ENCODE results near the gene SRPK1. TPM values are rescaled to one million over a fixed set of nuclear protein-coding genes. Genes with fewer than 3 reads are reported as not detected.
A peak's percentile ranks its signal among the peaks of the same experiment; 100 is the strongest.

SRPK1 gene
- total RNA-seq, 2 experiments from 2014 or later, result 117 to 133 TPM

DNA sequence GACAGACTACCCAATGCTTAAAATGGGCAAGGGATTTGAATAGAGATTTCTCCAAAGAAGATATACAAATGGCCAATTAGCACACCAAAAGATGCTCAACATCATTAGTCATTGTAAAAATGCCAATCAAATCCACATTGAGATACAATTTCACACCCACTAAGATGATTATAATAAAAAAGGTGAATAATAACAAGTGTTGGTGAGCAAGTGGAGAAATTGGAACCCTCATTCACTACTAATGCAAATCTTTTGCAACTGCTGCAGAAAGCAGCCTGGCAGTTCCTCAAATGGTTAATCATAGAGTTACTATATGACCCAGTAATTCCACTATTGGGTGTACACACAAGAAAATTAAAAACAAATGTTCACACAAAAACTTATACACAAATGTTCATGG lies 103.4 kb downstream of the SRPK1 start:
- ATAC-seq (no peak), DNase-seq (no peak)
- peaks cover 2% of the 10 kb centered on the region for H3K9me3 Mint-ChIP-seq
- no peaks in the 10 kb centered on the region for H3K27me3 Mint-ChIP-seq
- H3K36me3 Mint-ChIP-seq (ENCODE audit: low read depth), result no peaks in the 10 kb centered on the region
- TF ChIP-seq, protein P1, sequence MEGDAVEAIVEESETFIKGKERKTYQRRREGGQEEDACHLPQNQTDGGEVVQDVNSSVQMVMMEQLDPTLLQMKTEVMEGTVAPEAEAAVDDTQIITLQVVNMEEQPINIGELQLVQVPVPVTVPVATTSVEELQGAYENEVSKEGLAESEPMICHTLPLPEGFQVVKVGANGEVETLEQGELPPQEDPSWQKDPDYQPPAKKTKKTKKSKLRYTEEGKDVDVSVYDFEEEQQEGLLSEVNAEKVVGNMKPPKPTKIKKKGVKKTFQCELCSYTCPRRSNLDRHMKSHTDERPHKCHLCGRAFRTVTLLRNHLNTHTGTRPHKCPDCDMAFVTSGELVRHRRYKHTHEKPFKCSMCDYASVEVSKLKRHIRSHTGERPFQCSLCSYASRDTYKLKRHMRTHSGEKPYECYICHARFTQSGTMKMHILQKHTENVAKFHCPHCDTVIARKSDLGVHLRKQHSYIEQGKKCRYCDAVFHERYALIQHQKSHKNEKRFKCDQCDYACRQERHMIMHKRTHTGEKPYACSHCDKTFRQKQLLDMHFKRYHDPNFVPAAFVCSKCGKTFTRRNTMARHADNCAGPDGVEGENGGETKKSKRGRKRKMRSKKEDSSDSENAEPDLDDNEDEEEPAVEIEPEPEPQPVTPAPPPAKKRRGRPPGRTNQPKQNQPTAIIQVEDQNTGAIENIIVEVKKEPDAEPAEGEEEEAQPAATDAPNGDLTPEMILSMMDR (IDR thresholded peaks at IDR 0.05), result no peak
- ChIA-PET POLR2A (no interaction called here), CTCF (no interaction called here)
- intact Hi-C loops (cut with micrococcal nuclease), result no loop called here
- H3K27ac Mint-ChIP-seq, result no peak overlapping the region
- no peaks in the 10 kb centered on the region for H3K4me1 Mint-ChIP-seq (ENCODE audit: low read depth)
- H3K4me3 Mint-ChIP-seq, result no peak overlapping the region

DNA sequence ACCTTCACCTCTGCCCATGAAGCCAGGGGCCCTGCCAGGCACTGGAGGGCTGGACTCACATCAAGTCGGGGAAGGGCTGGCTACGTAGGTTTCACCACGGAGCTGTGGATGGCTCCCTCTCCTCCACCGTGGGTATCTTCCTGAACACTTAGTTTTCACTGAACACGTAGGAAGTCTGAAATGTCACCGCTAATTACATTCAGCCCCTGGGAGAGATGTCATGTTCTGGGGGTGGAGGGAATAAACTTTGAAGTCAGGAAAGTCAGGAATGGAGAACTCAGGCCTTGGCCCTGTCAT lies 109.3 kb downstream of the SRPK1 start:
- TF ChIP-seq, protein P1 (IDR thresholded peaks at IDR 0.05), result no peak
- ATAC-seq, result no peak
- no peaks in the 10 kb centered on the region for H3K36me3 Mint-ChIP-seq (ENCODE audit: low read depth)
- no peak overlapping the region for H3K27ac Mint-ChIP-seq
- ChIA-PET POLR2A (no interaction called here), CTCF (interaction anchor here (0.6 kb wide), 1 partner anchor 404 kb away, joined by 3 read pairs; no protein-coding TSS in a partner anchor)
- H3K4me3 Mint-ChIP-seq, result no peak overlapping the region
- intact Hi-C loops (cut with micrococcal nuclease), result no loop called here
- no peak for DNase-seq
- H3K4me1 Mint-ChIP-seq (ENCODE audit: low read depth), result peaks cover 4% of the 10 kb centered on the region
- peaks cover 4% of the 10 kb centered on the region for H3K27me3 Mint-ChIP-seq
- no peaks in the 10 kb centered on the region for H3K9me3 Mint-ChIP-seq

DNA sequence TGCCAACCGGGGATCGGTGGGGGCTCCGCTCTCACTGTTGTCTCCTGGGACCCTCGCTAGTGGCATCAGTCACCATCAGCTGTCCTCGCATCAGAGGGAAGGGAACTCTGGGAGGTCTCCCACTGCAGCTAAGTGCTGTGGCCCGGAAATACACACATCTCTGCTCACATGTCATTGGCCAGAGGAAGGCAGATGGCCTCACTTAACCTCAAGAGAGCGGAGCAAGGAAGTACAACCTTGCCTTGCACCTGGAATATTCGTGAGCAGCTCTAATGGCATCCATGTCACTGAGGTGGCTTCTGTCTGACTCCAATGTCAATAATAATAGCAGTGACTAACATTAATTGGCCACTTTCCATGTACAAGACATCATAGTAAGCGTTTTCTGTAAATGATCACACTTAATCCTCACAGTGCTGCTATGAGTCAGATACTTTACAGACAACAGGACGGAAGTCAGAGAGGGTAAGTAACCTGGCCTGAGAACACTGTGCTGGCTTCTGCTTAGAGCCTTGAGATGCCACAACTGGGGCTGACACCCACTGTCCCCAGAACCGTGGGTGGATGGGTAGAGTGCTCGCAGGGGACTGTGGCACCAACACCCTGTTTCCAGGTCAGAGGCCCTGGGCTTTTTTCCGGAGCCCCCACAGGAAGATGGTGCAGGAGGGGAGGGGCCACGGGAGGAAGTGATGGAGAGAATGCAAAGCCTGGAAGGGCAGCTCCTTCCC lies 109.8 kb downstream of the SRPK1 start:
- H3K4me3 Mint-ChIP-seq, result no peak overlapping the region
- peak; percentile 20 for ATAC-seq

DNA sequence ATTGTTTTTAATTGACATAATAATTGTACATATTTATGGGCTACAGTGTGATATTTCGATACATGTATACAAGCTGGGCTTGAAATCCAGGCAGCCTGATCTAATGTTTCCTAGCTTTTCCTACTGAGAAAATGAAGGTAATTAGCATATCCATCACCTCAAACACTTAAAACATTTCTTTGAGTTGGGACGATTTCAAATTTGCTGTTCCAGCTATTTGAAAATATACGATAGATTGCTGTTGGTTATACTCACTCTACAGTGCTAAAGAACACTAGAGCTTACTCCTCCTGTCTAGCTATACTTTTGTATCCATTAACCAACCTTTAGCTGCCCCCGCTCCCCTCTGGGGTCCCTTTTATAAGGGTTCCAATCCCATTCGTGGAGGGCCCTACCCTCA lies 111.1 kb downstream of the SRPK1 start:
- Mint-ChIP-seq H3K27me3 (peaks cover 9% of the 10 kb centered on the region), H3K36me3 (ENCODE audit: low read depth) (no peaks in the 10 kb centered on the region), H3K9me3 (no peaks in the 10 kb centered on the region), H3K27ac (no peak overlapping the region), H3K4me1 (ENCODE audit: low read depth) (peaks cover 4% of the 10 kb centered on the region), H3K4me3 (no peak overlapping the region)
- TF ChIP-seq, protein P1 (IDR thresholded peaks at IDR 0.05), result no peak
- intact Hi-C loops (cut with micrococcal nuclease), result no loop called here
- ChIA-PET POLR2A (no interaction called here), CTCF (interaction anchor here (1.1 kb wide), 1 partner anchor 74 kb away, joined by 3 read pairs; no protein-coding TSS in a partner anchor)
- DNase-seq, result no peak
- ATAC-seq, result no peak

More for the DNA sequence above, 109.8 kb downstream of the SRPK1 start:
- CTCF ChIA-PET, result interaction anchor here (0.6 kb wide), 1 partner anchor 405 kb away, joined by 3 read pairs; no protein-coding TSS in a partner anchor
- POLR2A ChIA-PET, result no interaction called here
- H3K27me3 Mint-ChIP-seq, result peaks cover 6% of the 10 kb centered on the region
- no peak overlapping the region for H3K27ac Mint-ChIP-seq
- intact Hi-C loops (cut with micrococcal nuclease), result no loop called here
- TF ChIP-seq, protein P1 (IDR thresholded peaks at IDR 0.05), result no peak
- H3K4me1 Mint-ChIP-seq (ENCODE audit: low read depth), result peaks cover 4% of the 10 kb centered on the region
- H3K9me3 Mint-ChIP-seq, result no peaks in the 10 kb centered on the region
- DNase-seq, result no peak
- no peaks in the 10 kb centered on the region for H3K36me3 Mint-ChIP-seq (ENCODE audit: low read depth)

DNA sequence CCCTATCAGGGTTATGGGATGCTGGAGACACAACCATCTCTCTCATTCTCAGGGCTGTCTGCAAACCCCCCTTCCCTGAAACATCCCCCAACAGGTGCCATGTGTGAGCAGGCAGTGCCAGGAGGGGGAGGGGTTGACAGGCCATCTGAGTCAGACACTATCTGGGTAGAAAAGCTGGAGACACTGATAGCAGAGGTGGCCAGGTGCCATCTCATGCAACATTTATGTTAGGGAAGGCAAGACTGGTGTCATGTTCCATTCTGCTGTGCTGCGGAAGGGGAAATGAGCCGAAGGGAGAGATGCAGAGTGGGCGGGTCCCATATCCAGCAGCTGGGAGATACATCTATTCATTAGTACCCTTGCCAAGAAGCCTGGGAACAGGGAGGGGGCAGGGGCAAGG lies 112.2 kb downstream of the SRPK1 start:
- Mint-ChIP-seq H3K4me1 (ENCODE audit: low read depth) (peaks cover 4% of the 10 kb centered on the region), H3K27me3 (peaks cover 9% of the 10 kb centered on the region), H3K36me3 (ENCODE audit: low read depth) (no peaks in the 10 kb centered on the region), H3K4me3 (no peak overlapping the region), H3K27ac (no peak overlapping the region), H3K9me3 (no peaks in the 10 kb centered on the region)
- ChIA-PET CTCF (no interaction called here), POLR2A (interaction anchor here (1.3 kb wide), 1 partner anchor 12 kb away, joined by 3 read pairs; no protein-coding TSS in a partner anchor)
- DNase-seq (no peak), ATAC-seq (no peak)
- intact Hi-C loops (cut with micrococcal nuclease), result no loop called here
- TF ChIP-seq, protein P1 (IDR thresholded peaks at IDR 0.05), result no peak

Measured in activated CD8-positive, alpha-beta T cell treated with anti-CD3 and anti-CD28 coated beads for 36 hours (primary cell).